Heart left ventricle (tissue), 13 donors: Measurements from ENCODE around the gene AWAT2.

Experiments used
- POLR2A ChIP-seq, 2 donors: fragments of 450-650 bp; IDR thresholded peaks; one replicate each; pipeline ENCODE4 v1.6.1; 2017; ENCODE audit warnings: antibody characterized with exemption in 2 of 2, mild to moderate bottlenecking in 2 of 2, moderate library complexity in 2 of 2
- TF ChIP-seq, protein P1 (sequence below), 12 donors: fragments of 200-600 bp; sonication (generic) in 4 of 12; IDR thresholded peaks; one replicate each; pipeline versions ENCODE4 v1.5.0 to v1.8.0; 2018 to 2022; ENCODE audit warnings: antibody characterized with exemption in 12 of 12, mild to moderate bottlenecking in 5 of 12
- donor health status: ischemic (EF 13 %, LVEDD 7.1; RV severe dilation, severe dysfunction).
- donor health status: DM: no; HTN: yes; CAD: no.
- donor health status: DM: no; HTN: no; CAD: no.
- donor health status: ischemic (EF 25% LVEDD 6.9; RV normal size, moderate dysfunction).
- donor health status: ischemic (EF 25% LVEDD 5.7; RV mildly dilated, moderate dysfunction).
- donor health status: ischemic (EF 35%, LVEDD 5.7; RV mildly dilated, moderate dysfunction).
- donor health status: nonischemic (EF 11% LVEDD 7.7; RV severe dilation, severe dysfunction).
- donor health status: DM: yes; HTN: yes; CAD: no.
- donor health status: PGD.
- donor health status: ischemic (EF 29% LVEDD 5.4; RV normal size, mild dysfunction).
- donor health status: nonischemic (EF 23%, LVEDD 6.1; RV moderate dilation, normal function).

DNA sequence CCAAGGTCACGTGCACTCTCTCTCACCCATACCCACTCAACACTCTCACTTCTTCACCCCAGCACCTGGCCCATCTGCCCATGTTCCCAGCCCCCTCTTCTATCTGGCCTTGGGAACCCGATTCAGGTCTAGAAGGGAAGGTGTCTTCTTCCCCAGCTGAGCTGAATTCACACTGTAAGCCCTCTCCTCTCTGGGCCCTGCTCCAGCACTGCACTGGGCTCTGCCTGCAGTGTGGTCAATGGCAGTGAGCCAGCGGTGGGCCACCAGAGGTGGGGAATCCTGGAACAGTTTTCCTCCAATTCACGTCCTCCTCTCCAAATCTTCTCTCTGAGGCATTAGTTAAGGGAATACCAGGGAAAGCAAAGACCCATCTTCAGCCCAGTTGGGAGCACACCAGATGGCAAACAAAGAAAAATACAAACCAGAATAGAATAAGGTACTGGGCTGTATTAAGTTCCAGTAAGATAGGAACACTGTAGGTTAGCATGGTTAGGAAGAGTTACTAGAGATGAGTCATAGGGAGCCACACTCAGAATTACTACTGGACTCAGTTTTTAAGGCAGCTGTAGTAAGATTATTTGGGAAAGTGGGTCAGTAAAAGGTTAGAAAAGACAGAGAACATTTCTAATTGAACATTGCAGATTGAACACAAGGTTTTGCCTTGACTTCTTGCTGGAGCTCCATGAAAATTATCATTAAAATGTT is 5.0 kb downstream of the AWAT2 start:
- TF ChIP-seq, protein P1, sequence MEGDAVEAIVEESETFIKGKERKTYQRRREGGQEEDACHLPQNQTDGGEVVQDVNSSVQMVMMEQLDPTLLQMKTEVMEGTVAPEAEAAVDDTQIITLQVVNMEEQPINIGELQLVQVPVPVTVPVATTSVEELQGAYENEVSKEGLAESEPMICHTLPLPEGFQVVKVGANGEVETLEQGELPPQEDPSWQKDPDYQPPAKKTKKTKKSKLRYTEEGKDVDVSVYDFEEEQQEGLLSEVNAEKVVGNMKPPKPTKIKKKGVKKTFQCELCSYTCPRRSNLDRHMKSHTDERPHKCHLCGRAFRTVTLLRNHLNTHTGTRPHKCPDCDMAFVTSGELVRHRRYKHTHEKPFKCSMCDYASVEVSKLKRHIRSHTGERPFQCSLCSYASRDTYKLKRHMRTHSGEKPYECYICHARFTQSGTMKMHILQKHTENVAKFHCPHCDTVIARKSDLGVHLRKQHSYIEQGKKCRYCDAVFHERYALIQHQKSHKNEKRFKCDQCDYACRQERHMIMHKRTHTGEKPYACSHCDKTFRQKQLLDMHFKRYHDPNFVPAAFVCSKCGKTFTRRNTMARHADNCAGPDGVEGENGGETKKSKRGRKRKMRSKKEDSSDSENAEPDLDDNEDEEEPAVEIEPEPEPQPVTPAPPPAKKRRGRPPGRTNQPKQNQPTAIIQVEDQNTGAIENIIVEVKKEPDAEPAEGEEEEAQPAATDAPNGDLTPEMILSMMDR (IDR thresholded peaks at IDR 0.05): no peak
- no peak for TF ChIP-seq POLR2A (IDR thresholded peaks at IDR 0.05)
